ENCODE data around the gene DNTT.
"Not testable (repeated sequence)": the region's sequence is repeated elsewhere in the genome, so short reads cannot be mapped to it uniquely, and the experiment has no call there.

The DNTT gene

GRCh38 chr10:96276426-96276825 lies 27.8 kb upstream of the DNTT start:
- no peak for DNase-seq (ENCODE audit: low spot score)

GRCh38 chr10:96276831-96277230 lies 27.4 kb upstream of the DNTT start:
- no peak for DNase-seq (ENCODE audit: low spot score)

GRCh38 chr10:96279191-96279641 lies 25.0 kb upstream of the DNTT start:
- DNase-seq (ENCODE audit: low spot score): no peak

GRCh38 chr10:96280859-96281258 lies 23.4 kb upstream of the DNTT start:
- no peak for DNase-seq (ENCODE audit: low spot score)

- DNase-seq (ENCODE audit: low spot score): no peak
These were observed 22.7 kb upstream of the DNTT start for GRCh38 chr10:96281444-96282029.

GRCh38 chr10:96283351-96283750 lies 20.9 kb upstream of the DNTT start:
- no peak for DNase-seq (ENCODE audit: low spot score)

GRCh38 chr10:96283756-96284155 lies 20.5 kb upstream of the DNTT start:
- DNase-seq (ENCODE audit: low spot score): no peak

GRCh38 chr10:96285331-96285752 lies 18.9 kb upstream of the DNTT start:
- DNase-seq (ENCODE audit: low spot score): no peak

GRCh38 chr10:96287392-96288105 lies 16.7 kb upstream of the DNTT start:
- DNase-seq (ENCODE audit: low spot score): peak; percentile 28

- DNase-seq (ENCODE audit: low spot score): no peak
These were observed 16.0 kb upstream of the DNTT start for GRCh38 chr10:96288151-96288621.

- DNase-seq (ENCODE audit: low spot score): no peak
These were observed 14.9 kb upstream of the DNTT start for GRCh38 chr10:96289218-96289910.

GRCh38 chr10:96290368-96291133 lies 13.7 kb upstream of the DNTT start:
- no peak for DNase-seq (ENCODE audit: low spot score)

- DNase-seq (ENCODE audit: low spot score): peak; percentile 64
These were observed 11.0 kb upstream of the DNTT start for GRCh38 chr10:96292971-96293920.

- DNase-seq (ENCODE audit: low spot score): no peak
These were observed 8.8 kb upstream of the DNTT start for GRCh38 chr10:96295475-96295874.

- no peak for DNase-seq (ENCODE audit: low spot score)
These were observed 6.7 kb upstream of the DNTT start for GRCh38 chr10:96297486-96297885.

- no peak for DNase-seq (ENCODE audit: low spot score)
These were observed 5.9 kb upstream of the DNTT start for GRCh38 chr10:96298362-96298761.

- DNase-seq (ENCODE audit: low spot score): no peak
These were observed 4.9 kb upstream of the DNTT start for GRCh38 chr10:96299383-96299782.

GRCh38 chr10:96301616-96302015 lies 2.6 kb upstream of the DNTT start:
- no peak for DNase-seq (ENCODE audit: low spot score)

- DNase-seq (ENCODE audit: low spot score): no peak
These were observed 785 bp downstream of the DNTT start for GRCh38 chr10:96305019-96305418.

- DNase-seq (ENCODE audit: low spot score): no peak
These were observed 2.3 kb downstream of the DNTT start for GRCh38 chr10:96306516-96306915.

- DNase-seq (ENCODE audit: low spot score): not testable (repeated sequence)
These were observed 4.6 kb downstream of the DNTT start for GRCh38 chr10:96308854-96309253.

All from LoVo (cell line).